Activated CD4-positive, alpha-beta T cell treated with anti-CD3 and anti-CD28 coated beads for 4 hours (primary cell): ENCODE measurements around the gene NPAS3.

Experiments
- DNase-seq, 2 donors: peaks; one replicate each; pipeline ENCODE4 v3.0.0-alpha.2; 2020

The NPAS3 gene

DNA sequence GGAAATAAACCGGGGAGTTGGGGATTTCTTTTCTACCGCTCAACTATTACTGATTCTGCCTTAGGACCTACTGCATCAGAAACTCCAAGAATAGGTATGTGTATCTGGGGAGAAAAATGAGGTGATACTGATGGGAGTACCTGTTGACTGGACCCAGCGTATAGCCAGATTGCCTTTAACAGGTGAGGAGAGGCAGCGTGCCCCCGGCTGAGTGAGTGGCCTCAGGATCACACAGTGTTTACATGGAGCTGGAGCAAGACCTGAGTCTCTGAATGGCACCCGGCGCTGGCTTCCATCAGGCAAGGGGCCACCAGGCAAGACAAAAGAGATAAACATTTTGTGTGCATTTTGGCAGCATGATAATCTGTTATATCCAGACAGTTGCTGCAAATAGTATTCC is 516.0 kb downstream of the NPAS3 start:
- no peak for DNase-seq

DNA sequence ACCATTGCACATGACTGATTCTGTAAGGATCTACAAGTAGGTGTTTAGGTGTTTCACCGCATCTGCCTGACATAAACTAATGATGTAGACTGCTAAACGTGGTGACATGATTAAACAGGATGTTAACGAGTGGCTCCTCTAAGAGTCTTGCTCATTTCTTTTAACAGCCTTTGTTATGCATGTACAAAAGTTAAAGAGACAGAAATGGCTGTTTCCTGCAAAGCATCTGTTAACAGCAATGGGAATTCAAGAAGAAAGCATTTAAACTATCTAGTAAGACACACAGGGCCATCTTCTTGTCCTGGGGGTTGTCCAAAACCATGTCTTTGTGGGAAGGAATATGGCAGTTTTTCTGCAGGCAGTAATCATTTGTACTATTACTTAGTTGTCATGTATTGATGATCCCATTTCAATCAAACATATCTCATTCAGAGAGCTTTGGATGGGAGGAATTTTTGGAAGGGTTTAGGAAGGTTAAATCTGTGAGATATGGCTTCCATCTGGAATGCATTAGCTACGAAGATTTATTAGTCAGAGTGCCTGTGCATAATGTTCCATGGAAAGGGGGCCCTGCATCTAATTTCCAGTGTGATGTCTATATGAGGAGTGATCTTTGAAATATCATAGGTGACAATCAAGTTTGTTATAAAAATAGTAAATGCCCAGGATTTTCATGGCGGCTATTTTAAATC is 517.1 kb downstream of the NPAS3 start:
- DNase-seq, result no peak

DNA sequence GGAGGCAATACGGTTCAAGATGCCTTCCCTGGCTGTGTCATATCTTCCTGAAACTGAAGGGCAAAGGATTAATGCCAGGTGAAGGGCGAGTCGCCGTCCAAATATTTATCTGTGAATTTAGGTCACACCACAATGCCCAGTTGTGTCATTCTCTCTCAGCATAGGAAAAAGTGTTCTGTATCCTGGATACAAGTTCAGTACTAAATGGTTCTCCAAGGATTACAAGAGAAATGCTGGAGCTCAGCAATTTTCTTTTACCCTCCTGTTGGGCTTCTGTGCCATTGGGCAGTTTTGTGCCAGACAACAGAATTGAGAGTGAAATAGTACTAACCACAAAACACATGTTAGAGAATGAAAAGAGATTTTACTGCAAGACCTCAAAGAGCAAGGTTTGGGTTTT is 518.3 kb downstream of the NPAS3 start:
- no peak for DNase-seq

DNA sequence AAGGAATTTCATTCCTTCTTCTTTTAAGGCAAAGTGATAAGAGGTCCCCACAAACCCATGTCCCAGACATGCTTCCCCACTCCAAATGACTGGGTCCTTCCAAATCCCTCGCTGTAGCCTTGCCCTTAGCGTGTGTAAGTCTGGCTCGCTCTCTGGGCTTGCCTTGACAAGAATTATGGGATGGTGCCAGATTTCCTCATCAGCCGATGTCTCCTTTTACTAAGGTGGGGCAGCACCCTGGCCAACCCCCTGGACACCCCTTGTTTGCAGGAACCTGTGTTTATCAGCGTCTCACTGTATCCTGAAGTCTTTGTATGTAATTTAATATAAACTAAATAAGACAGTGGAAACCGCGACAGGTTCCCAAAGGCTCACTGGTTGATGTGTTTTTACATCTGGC is 518.9 kb downstream of the NPAS3 start:
- no peak for DNase-seq

DNA sequence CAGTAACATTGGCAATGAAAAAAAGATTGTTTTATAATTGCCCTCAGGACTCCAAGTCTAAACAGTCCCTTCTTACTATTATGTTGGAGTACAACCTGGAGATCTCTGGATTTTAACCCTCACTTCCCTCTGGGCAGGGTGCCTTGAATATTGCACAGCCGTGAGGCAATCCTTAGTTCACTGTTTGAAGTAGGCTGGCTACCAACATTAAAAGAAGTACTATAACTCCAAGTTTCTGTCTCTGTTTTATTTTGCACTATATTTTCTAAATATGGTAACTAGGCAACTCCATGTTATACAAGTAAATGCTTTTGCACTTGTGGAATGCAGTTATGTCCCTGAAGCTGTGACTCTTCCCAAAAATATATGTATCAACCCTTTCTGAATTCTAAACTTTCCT is 521.5 kb downstream of the NPAS3 start:
- no peak for DNase-seq

DNA sequence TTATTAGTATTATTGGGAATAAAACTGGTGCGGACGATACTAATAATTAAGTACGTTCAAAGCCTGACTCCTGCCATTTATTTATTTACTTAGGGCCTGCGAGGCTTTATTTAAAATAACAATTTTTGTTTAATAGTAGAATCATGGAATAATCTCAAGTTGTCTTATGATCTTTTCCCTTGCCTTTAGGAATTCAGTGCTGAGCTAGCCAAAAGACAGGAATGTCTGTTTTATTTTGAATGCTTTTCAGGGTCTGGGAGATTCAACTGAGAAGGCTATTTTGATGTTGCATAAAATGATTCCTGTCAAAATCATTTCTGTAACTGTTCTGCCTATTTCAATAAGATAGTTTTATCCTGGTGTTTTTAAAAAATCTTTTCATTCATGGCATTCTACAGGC is 522.4 kb downstream of the NPAS3 start:
- DNase-seq, result no peak

DNA sequence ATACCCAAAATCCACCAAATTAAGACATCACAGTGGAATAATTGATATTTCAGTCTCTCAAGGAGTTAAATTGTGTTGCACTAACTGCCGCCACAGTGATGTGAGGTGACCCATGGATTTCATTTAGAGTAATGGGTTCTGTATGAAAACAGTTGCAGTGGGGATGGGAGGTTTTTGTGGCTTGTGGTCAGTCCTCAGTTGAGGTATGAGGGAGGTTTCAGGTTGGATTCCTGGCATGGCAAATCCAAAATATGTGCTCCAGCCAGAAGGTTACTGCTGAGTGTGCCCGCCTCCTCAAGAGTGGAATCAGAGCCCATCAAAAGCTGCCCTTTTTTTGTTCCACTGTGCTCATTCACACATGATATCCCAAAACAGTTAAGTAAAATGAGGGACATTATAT is 525.1 kb downstream of the NPAS3 start:
- no peak for DNase-seq

DNA sequence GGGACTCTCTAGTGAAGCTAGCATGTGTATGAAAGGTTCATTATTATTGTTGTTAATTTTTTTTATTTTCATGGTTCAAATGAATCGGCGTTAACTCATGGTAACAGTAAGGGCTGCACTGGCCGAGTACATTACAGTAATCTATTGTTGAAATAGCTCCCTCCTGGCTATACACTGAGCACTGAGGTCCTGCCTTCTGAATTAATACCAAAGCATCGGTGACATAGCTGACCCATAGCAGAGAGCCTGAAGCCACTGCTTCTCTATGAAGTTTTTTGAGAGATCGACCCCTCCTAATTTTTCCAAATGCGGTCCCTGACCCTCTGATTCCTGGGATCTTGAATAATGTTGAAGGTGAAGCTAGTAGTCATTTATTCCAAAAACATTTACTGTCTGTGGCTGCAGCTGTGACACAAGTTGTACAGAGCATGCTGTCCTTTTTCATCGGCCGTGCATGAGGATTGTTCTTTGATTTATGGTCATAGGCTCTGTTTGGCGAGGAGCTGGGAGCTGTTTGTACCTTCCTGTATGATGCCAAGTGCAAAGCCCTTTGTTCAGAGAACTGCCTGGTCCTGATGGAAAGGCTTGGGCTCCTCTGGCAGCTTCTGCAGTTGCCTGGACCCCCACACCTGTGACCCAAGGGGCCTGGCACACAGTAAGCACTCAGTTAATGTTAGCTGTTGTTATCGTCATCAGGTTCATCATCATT is 525.7 kb downstream of the NPAS3 start:
- no peak for DNase-seq

DNA sequence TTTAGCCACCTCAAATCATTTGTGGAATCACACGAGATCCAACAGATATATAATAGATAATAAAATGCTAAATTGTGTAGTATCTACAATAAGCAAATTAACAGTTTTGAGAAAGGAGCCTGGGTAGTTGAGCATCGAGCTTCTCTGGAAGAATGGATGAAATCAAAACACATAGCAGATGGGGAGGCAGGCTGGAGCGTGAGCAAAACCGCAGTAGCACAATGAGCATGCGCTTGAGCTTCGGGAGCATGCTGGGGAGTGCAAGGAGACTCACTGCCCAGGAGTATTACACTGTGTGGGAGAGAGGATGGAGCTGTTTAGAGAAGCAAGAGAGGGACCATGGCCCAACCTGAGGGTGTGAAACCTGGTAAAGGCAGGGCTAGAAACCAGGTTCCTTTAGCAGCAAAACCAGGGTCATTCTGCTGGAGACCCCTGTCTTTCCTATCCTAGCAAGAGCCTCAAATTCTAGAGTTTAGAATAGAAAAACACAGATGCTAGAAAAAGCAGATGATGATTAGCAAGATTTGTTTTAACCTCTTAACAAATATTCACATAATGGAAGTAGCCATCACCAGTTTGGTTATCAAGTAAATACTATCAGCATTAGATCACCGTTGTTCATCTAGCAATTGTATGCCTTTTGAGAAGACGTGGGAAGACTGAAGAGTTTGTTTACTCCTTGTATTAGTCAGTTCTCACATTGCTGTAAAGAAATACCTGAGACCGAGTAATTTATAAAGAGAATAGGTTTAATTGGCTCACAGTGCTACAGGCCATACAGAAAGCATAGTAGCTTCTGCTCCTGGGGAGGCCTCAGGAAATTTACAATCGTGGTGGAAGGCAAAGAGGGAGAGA is 527.4 kb downstream of the NPAS3 start:
- no peak for DNase-seq

DNA sequence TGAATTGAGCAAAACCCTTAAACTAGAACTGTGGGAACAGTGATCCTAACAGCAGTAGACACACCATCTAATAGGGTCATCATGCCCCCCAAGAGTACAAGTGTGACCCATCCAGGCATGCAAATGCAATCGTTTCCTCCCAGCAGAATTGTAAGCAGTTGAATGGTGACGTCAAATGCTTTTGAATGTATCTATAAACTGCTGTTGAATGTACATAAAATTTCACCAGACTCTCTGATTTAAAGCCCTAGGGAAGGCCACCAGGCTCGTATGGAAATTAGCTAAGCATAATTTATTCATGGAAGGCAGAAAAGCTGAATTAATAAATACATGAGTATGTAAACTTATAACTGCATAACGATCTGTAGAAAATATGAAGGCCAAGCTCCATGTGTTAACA is 529.3 kb downstream of the NPAS3 start:
- DNase-seq, result no peak

DNA sequence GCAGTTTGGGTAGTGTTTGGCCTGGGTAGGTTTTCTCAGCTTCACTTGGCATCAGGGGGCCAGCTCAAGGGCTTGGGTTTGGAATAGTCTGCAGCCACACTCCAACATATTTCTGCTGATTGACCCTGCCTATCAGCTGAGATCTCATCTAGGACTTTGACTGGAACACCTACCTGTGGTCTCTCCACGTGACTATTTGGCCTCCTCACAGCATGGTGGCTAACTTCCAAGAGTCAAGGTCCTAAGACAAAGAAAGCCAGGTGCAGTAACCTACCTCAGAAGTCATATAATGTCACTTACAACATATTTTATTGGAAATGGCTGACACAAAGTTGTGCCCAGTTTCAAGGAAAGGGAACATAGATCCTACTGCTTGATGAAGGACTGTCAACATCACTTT is 531.2 kb downstream of the NPAS3 start:
- no peak for DNase-seq

DNA sequence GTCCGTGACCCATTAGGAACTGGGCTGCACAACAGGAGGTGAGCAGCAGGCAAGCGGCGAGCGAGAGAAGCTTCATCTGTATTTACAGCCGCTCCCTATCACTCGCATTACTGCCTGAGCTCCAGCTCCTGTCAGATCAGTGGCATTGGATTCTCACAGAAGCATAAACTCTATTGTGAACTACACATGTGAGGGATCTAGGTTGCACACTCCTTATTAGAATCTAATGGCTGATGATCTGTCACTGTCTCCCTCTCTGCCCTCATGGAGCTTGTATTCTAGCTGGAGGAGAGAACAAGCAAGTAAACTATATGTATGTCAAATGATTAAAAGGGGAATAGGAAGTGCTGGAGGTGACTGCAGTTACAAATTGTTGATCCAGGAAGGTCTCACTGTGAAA is 533.1 kb downstream of the NPAS3 start:
- DNase-seq, result no peak

DNA sequence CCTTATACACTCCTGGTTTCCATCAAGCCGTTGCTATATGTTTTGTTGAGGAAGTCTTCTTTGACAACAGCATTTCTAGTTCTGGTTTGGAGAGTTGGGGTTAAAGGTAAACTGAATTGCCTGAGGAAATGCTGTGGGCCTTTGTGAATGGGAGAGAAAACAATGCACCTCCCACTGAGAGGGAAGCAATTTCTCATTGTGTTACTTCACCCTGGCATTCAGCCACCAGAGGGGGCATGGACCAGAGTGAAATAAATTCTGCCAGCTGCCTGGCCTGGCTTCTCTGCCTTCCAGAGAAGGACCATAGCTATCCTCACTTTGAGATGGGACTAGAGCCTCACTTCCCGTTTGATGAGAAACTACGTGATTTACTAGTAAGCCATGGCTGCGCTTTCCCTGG is 536.9 kb downstream of the NPAS3 start:
- no peak for DNase-seq

DNA sequence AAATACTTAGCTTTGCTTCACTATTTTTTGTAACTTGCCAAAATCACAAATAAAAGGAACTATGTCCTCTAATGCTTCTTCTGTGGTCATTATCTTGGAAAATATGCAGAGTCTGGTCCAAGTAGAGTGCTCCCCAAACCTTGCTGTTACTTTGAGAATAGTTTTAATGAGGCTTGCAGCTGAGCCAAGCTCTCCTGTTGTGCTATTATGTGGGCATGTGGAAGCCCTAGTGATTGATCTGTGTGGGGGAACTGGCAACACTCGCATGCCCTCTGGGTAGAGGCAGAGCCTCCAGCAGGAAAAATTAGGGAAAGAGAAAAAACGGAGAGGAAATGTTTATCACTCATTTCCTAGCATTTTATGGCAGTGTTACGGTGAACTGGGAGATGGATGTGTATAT is 539.1 kb downstream of the NPAS3 start:
- no peak for DNase-seq

DNA sequence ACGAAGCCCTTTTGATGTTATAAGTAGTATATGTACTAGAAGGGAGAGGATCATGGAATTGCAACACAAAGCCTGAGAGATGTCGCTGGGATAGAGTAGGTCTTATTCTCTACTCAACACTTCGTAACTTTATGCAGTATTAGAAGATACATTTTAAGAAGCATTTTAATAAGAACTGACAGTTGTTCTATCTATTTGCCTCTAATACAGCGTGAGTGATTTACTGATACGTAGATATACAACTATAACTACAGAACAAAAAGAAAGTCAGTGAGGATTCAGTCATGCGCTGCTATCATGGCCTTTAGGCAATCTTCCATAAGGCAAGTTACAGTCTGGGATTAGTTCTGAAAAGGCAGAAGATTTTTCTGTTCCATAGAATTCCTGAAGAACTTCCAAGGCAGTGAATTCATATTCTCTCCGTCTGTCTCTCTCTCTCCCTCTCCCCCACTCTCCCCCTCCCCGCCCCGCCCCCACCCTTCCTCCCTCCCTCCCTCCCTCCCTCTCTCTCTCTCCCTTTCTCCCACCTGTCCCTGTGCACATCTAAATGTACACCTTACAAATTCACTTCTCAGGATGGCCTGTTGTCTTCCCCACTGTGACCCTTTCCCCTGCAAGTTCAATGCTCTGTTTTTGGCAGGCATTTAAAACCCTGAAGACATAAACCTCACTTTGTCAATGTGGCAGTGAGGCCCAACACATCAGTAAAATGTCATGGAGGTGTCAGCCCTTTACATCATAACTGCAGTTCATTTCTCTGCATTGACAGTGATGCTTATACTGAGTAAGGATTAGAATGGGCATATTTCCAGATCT is 541.6 kb downstream of the NPAS3 start:
- no peak for DNase-seq

DNA sequence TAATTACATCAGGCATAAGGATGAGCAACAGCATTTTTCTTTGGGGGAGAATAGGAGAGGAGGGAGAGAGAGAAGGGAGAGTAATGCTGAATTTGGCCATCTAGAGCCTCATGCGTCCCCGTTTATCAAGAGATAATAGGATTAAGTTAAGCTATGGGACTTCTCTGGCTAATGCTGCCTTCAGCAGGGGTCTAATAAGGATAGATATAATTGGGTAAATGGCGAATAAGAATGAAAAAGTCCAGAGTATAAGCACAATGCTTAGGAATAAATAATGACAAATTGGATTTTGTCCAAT is 542.2 kb downstream of the NPAS3 start:
- DNase-seq, result no peak

DNA sequence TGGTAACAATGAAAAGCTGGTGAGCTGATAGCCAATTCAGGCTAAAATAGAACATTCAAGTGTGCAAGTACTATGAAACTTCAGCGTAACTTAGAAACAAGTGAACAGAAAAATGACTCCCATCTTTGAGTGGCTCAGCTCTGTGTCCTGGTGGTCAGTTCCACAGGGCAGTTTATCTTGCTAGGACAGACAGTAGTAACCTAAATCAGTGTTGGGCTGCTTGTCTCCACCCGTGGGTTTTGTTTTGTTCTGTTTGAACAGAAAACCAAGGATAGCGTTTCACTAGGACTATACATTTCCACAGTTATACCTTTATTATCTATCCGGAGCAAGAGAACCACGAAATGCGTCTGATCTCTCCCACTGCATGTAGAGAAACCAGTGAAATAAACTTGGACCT is 544.4 kb downstream of the NPAS3 start:
- no peak for DNase-seq

DNA sequence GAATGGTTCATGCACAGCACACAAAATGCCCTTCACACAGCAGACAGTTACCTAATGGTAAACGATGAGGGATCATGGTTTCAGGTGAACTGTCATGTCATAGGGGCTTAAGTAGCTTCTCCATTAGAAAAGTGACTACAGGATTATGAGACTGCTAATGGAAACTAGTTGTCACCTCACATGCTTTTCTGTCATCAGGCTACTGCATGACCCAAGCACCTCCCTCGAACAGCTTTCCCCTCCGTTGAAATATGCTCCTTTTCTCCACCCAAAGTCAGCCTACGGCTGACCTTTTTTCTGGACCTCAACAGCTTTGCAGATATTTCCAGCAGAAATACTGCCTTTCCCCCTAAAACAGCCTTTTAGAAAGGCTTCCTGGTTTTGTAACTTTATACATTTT is 544.9 kb downstream of the NPAS3 start:
- DNase-seq, result no peak

DNA sequence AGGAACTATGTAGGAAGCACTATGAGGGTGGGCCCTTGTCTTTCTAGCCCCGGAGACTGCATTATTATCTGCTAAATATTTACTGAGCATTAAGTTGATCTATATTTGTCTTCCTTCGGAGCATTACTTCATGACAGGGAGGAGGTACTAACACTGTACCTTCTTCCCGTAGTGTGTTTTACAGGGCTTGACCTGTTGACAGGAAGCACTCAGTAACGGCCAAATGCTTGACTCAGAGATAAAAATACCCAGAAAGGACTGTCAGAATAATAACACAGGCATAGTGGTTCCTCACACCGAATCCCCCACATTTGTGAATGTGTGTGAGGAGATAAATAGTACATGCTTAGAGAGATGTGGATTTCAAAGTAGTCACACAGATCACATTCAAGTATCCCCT is 545.6 kb downstream of the NPAS3 start:
- no peak for DNase-seq

DNA sequence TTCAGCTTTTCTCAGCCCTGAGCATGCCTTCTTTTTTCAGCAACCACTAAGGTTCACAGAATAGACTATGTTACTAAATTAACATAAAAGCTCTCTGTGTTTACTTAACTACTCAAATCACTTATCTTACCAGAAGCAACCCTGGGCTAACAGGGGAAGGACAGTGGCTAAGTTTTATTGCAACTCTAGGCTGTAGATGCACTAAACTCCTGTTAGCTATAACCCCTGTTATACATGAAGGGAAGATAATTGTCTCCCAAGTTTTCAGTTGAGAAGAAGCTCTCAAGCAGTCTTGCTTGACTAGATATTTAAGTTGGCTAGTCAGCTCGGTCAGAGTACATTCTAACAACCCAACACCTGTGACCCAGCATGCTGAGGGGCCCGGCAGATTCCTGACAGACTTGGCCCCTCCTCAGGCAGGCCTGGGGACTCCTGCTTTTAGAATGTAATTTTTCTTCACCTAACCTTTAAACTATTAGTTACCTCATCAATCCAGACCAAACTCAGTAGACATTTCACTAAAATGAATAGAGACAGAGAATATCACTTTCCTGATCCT is 547.7 kb downstream of the NPAS3 start:
- DNase-seq, result no peak

DNA sequence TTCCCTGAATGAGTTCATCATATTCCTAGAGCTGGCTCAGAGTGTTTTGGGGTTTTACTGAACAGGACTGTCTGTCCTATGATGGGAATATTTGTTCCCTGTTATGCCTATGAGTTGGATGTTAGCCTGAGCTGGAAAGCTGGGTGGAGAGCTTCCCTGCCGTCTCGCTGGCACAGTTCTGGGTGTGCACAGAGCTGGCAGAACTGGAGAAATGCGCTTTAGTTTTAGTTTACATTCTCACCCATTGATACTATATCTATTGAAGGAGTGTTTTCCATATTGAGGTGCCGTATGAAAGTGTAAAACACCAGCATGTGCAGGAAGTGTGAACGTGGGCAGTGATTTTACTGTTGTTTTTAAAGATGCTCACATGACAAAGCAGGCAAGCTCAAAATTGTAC is 549.9 kb downstream of the NPAS3 start:
- DNase-seq, result no peak

DNA sequence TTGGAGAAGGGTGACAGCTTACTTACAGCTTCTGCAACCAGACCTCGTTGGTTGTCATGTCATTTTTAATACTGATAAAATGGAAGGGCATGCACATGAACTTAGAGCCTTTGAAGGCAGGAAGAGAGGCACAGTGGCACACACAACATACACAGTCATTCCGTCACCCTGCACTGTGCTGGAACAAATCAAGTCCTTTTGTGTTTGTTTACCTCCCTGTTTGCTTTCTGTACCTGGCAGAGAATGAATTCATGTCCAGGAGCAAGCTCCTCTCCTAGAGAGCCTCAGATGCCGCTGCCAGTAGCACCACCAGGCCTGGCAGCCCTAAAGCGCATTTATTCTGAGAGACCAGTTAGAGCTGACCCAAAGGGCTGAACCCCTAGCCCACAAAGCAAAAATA is 551.9 kb downstream of the NPAS3 start:
- DNase-seq, result no peak

DNA sequence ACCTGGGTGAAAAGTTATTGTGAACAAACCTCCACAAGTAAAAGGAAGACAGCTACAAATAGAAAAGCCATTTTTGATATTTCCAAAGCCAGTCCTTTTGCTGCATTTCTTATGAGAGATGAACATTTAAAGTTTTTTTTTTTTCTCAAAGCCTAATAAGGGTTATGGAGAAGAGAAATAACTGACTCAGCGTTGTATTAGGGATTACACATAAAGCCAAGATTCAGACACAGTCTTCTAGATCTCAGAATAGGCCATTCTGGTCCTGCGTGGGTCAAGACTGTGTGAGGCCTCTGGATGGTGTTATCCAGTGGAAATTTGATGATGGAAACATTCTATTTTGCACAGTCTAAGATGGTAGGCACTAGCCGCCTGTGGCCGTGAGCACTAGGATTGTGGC is 552.4 kb downstream of the NPAS3 start:
- DNase-seq, result no peak
